Loucy (cell line): ENCODE data around the gene KLHL17.

Experiments used
- EZH2phosphoT487 ChIP-seq: fragments of 200-600 bp; IDR thresholded peaks from 2 replicates; pipeline ENCODE4 v1.6.1; 2018; ENCODE audit warnings: antibody characterized with exemption, mild to moderate bottlenecking, moderate library complexity, borderline replicate concordance
- TF ChIP-seq, protein P1 (sequence below): fragments of 200-600 bp; sonication (generic); conservative IDR thresholded peaks from 2 replicates; pipeline ENCODE4 v1.5.1; 2014; ENCODE audit warnings: mild to moderate bottlenecking, antibody characterized with exemption, low read length

DNA sequence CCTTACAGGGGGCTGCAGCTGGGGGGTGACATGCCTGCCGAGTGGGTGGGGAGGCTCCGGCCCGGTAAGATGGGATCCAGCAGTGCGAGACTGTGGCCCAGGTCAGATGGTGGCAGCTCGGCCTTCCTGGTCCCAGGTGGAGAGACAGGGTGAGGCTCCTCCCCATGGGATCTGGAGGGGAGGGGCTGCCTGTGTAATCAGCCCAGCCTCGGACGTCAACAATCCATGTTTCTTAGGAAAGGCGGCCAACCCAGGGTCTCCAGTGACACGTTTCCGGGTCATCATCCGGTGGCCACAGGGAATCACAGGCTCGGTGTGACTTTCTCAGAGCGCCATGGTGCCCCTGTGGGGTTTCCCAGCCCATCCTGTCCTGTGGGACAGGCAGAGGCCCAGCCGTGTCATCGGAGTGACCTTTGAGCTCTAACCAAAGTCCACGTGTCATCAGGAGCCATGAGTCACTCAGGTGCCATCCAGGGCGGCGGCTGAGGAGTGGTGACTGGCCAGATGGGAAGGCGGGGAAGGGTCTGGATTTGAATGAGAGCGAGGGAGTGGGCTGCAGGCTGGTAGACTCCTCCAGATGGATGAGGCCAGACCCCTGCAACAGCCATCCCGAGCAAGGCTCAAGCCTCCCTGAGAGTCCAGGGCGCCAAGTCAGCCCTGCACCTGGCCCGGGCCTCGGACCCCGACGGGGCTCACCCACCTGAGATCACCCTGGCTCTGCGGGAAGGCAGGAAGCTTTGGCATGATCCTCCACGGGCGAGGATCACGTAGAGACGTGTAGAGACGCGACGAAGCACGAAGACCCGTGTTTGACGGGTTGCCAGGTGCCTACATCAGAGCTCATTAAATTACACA lies 46.1 kb downstream of the KLHL17 start:
- TF ChIP-seq, protein P1, sequence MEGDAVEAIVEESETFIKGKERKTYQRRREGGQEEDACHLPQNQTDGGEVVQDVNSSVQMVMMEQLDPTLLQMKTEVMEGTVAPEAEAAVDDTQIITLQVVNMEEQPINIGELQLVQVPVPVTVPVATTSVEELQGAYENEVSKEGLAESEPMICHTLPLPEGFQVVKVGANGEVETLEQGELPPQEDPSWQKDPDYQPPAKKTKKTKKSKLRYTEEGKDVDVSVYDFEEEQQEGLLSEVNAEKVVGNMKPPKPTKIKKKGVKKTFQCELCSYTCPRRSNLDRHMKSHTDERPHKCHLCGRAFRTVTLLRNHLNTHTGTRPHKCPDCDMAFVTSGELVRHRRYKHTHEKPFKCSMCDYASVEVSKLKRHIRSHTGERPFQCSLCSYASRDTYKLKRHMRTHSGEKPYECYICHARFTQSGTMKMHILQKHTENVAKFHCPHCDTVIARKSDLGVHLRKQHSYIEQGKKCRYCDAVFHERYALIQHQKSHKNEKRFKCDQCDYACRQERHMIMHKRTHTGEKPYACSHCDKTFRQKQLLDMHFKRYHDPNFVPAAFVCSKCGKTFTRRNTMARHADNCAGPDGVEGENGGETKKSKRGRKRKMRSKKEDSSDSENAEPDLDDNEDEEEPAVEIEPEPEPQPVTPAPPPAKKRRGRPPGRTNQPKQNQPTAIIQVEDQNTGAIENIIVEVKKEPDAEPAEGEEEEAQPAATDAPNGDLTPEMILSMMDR = no peak
- no peak for TF ChIP-seq EZH2phosphoT487
